IPS-20b (cell line): ENCODE measurements around the gene C2CD4C.

Source experiments
- H3K27ac ChIP-seq: one replicate; pipeline ENCODE4 v1.5.1; 2013; ENCODE audit warnings: low read length
- H3K27me3 ChIP-seq: 2 replicates; pipeline ENCODE4 v1.6.1; 2013; ENCODE audit warnings: mild to moderate bottlenecking, low read length, inconsistent platforms; ENCODE audit not compliant: insufficient read depth
- H3K36me3 ChIP-seq: 2 replicates; pipeline ENCODE4 v1.6.1; 2013; ENCODE audit warnings: low read depth, mild to moderate bottlenecking, inconsistent platforms, low read length, moderate library complexity; ENCODE audit not compliant: insufficient read depth
- H3K4me1 ChIP-seq: 2 replicates; pipeline ENCODE4 v1.6.1; 2013; ENCODE audit warnings: mild to moderate bottlenecking, control low read depth, inconsistent platforms, low read length, moderate library complexity; ENCODE audit not compliant: insufficient read depth
- H3K4me3 ChIP-seq: 2 replicates; pipeline ENCODE4 v1.5.1; 2013; ENCODE audit warnings: mild to moderate bottlenecking, low read length, inconsistent platforms
- H3K9ac ChIP-seq: 2 replicates; pipeline ENCODE4 v1.6.1; 2013; ENCODE audit warnings: low read depth, mild to moderate bottlenecking, inconsistent platforms, low read length, moderate library complexity
- H3K9me3 ChIP-seq: 2 replicates; pipeline ENCODE4 v1.6.1; 2013; ENCODE audit warnings: mild to moderate bottlenecking, low read depth, low read length, inconsistent platforms; ENCODE audit not compliant: insufficient read depth

C2CD4C gene

DNA sequence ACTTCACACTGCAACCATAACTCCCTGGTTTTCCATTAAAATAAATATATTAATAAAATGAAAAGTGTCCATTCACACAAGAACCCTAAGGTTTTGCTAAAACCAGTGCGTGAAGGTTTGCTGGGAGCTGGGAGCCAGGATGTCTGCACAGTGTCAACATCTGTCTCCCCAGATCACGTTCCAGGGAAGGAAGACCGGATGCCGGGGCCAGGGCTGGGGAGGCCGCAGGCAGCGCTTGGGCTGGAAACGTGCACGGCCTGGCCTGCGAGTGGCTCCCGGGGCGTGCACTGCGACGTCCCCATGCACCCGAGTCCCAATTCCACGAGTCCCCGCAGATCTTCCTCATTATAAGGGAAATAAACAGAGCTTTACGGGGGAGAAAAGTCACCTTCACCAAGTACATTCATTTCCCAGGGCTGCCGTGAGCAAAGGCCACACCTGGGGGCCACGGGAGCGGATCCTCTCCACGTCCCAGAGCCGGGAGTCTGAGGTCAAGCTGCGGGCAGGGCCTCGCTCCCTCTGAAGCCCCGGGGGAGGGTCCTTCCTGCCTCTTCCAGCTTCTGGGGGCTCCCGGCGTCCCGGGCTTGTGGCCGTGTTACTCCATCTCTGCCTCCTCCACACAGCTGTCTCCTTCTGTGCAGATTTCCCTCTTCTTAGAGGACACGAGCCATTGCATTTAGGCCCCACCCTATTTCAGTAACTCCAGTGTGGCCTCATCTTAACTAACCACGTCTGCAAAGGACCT lies 39.0 kb upstream of the C2CD4C start:
- Histone ChIP-seq H3K27ac (no peak overlapping the region), H3K36me3 (no peaks in the 10 kb centered on the region), H3K9me3 (peaks cover 7% of the 10 kb centered on the region; the same call in 1 of the 2 replicates), H3K27me3 (no peaks in the 10 kb centered on the region), H3K9ac (no peak overlapping the region), H3K4me3 (no peak overlapping the region), H3K4me1 (no peaks in the 10 kb centered on the region)

- no peaks in the 10 kb centered on the region for H3K27me3 ChIP-seq
- H3K36me3 ChIP-seq: no peaks in the 10 kb centered on the region
- no peak overlapping the region for H3K27ac ChIP-seq
- H3K4me1 ChIP-seq: no peaks in the 10 kb centered on the region
- H3K9ac ChIP-seq: no peak overlapping the region
- peaks cover 7% of the 10 kb centered on the region; the same call in 1 of the 2 replicates for H3K9me3 ChIP-seq
- no peak overlapping the region for H3K4me3 ChIP-seq
Observed at GRCh38 chr19:447064-447426, 38.1 kb upstream of the C2CD4C start.

- no peaks in the 10 kb centered on the region; the same call in 1 of the 2 replicates for H3K27me3 ChIP-seq
- H3K9ac ChIP-seq: no peak overlapping the region
- H3K4me3 ChIP-seq: no peak overlapping the region
- H3K36me3 ChIP-seq: no peaks in the 10 kb centered on the region
- H3K9me3 ChIP-seq: no peaks in the 10 kb centered on the region
- H3K27ac ChIP-seq: no peak overlapping the region
- H3K4me1 ChIP-seq: no peaks in the 10 kb centered on the region
Observed at GRCh38 chr19:444677-445210, 35.8 kb upstream of the C2CD4C start.

GRCh38 chr19:443005-443404 lies 34.1 kb upstream of the C2CD4C start:
- Histone ChIP-seq H3K4me3 (no peak overlapping the region), H3K9me3 (no peaks in the 10 kb centered on the region), H3K4me1 (no peaks in the 10 kb centered on the region), H3K27ac (no peak overlapping the region), H3K36me3 (no peaks in the 10 kb centered on the region), H3K9ac (no peak overlapping the region), H3K27me3 (no peaks in the 10 kb centered on the region; the same call in 1 of the 2 replicates)

DNA sequence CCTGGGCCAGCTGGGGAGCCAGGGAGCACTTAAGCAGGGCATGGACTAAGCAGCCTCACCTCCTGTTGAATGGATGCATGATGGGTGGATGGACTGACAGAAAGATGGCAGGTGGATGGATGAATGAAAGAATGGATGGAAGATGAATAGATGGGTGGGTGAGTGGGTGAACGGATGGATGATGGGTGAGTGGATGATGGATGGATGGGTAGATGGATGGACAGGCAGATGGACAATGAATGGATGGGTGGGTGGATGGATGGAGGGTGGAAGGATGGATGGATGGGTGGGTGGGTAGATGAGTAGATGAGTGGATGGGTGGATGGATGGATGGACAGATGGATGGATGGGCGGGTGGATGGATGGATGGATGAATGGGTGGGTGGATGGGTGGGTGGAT lies 33.1 kb upstream of the C2CD4C start:
- H3K27ac ChIP-seq: no peak overlapping the region
- no peaks in the 10 kb centered on the region for H3K9me3 ChIP-seq
- no peaks in the 10 kb centered on the region for H3K36me3 ChIP-seq
- H3K4me3 ChIP-seq: no peak overlapping the region
- H3K27me3 ChIP-seq: no peaks in the 10 kb centered on the region; the same call in 1 of the 2 replicates
- H3K4me1 ChIP-seq: no peaks in the 10 kb centered on the region
- no peak overlapping the region for H3K9ac ChIP-seq

GRCh38 chr19:441213-441836 lies 32.4 kb upstream of the C2CD4C start:
- Histone ChIP-seq H3K4me3 (no peak overlapping the region), H3K36me3 (no peaks in the 10 kb centered on the region), H3K9me3 (no peaks in the 10 kb centered on the region), H3K27me3 (no peaks in the 10 kb centered on the region; the same call in 1 of the 2 replicates), H3K4me1 (no peaks in the 10 kb centered on the region), H3K27ac (no peak overlapping the region), H3K9ac (no peak overlapping the region)

- Histone ChIP-seq H3K36me3 (no peaks in the 10 kb centered on the region), H3K4me1 (no peaks in the 10 kb centered on the region), H3K9ac (no peak overlapping the region), H3K9me3 (no peaks in the 10 kb centered on the region), H3K27me3 (no peaks in the 10 kb centered on the region; the same call in 1 of the 2 replicates), H3K4me3 (no peak overlapping the region), H3K27ac (no peak overlapping the region)
Observed at GRCh38 chr19:440391-441212, 31.7 kb upstream of the C2CD4C start.

DNA sequence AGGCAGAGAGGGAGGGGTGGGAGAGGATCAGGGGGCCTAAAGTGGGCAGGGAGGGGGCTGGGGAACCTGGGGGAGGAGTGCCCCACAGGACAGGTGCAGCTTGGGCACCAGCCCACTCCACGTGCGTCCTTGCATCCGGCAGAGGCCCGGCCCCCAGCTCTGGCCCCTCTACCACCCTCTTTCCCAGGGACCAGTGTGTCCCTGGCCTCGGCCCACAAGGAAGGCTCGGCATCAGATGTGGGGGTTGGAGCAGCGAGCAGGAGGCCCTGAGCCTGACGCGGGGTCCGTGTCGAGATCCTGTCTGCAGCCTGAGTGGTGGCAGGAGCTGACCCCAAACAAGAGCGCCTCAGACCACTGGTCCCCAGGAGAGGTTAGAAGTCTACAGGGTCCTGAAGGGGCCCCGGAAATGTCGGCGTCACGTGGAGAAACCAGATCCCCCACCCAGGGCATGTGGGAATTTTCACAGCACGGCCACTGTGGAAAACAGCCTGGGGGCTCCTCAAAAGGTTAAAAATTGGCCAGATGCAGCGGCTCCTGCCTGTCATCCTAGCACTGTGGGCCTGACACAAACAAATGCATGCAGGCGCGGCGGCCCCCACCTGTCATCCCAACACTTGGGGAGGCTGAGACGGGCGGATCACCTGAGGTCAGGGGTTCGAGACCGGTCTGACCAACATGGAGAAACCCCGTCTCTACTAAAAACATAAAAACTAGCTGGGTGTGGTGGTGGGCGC lies 30.4 kb upstream of the C2CD4C start:
- Histone ChIP-seq H3K4me1 (no peaks in the 10 kb centered on the region), H3K27me3 (no peaks in the 10 kb centered on the region; the same call in 1 of the 2 replicates), H3K9me3 (0 out of 2 replicates have a peak, but pooled peaks cover 1% of the 10 kb centered on the region), H3K4me3 (no peak overlapping the region), H3K27ac (no peak overlapping the region), H3K36me3 (no peaks in the 10 kb centered on the region; the same call in 1 of the 2 replicates), H3K9ac (no peak overlapping the region)

- Histone ChIP-seq H3K9me3 (0 out of 2 replicates have a peak, but pooled peaks cover 5% of the 10 kb centered on the region), H3K36me3 (no peaks in the 10 kb centered on the region; the same call in 1 of the 2 replicates), H3K27ac (no peak overlapping the region), H3K4me3 (no peak overlapping the region), H3K27me3 (no peaks in the 10 kb centered on the region; the same call in 1 of the 2 replicates), H3K9ac (no peak overlapping the region), H3K4me1 (no peaks in the 10 kb centered on the region)
Observed at GRCh38 chr19:438416-438958, 29.5 kb upstream of the C2CD4C start.

DNA sequence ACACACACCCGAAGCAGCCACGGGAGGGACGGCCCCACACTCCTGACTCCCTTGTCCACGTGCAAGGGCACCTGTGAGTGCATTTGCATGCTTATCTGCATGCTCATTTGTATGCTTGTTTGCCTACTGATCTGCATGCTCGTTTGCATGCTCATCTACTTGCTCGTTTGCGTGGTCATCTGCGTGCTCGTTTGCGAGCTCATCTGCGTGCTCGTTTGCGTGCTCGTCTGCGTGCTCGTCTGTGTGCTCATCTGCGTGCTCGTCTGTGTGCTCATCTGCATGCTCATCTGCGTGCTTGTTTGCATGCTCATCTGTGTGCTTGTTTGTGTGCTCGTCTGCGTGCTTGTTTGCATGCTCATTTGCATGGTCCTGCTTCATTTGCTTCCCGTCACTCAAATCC lies 28.1 kb upstream of the C2CD4C start:
- no peaks in the 10 kb centered on the region for H3K4me1 ChIP-seq
- H3K9ac ChIP-seq: no peak overlapping the region
- H3K27ac ChIP-seq: no peak overlapping the region
- no peaks in the 10 kb centered on the region; the same call in 1 of the 2 replicates for H3K36me3 ChIP-seq
- H3K27me3 ChIP-seq: no peaks in the 10 kb centered on the region; the same call in 1 of the 2 replicates
- H3K9me3 ChIP-seq: 0 out of 2 replicates have a peak, but pooled peaks cover 5% of the 10 kb centered on the region
- no peak overlapping the region for H3K4me3 ChIP-seq
